LoVo (cell line): ENCODE measurements around the gene NOTCH4.
"Not testable (repeated sequence)": the region's sequence is repeated elsewhere in the genome, so short reads cannot be mapped to it uniquely, and the experiment has no call there.

Experiments used
- DNase-seq: peaks from one replicate; pipeline ENCODE4 v3.0.0-alpha.2; 2016; ENCODE audit warnings: low spot score

NOTCH4 gene

GRCh38 chr6:32223258-32224235 is at the start of gene NOTCH4:
TSS of gene NOTCH4 (minus strand) at chr6:32224067. CDS start at chr6:32223928, 139 bp downstream.
- no peak for DNase-seq

DNA sequence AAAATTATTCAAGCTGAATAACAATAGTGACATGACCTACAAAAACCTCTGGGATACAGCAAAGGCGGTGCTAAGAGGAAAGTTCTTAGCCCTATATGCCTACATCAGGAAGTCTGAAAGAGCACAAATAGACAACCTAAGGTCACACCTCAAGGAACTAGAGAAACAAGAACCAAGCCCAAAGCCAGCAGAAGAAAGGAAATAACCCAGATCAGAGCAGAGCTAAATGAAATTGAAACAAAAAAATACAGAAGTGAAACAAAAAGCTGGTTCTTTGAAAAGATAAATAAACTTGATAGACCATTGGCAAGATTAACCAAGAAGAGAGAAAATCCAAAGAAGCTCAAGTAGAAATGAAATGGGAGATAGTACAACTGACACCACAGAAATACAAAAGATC is 47.6 kb upstream of the NOTCH4 start:
- no peak for DNase-seq

- not testable (repeated sequence) for DNase-seq
Measured at GRCh38 chr6:32268459-32268858, 44.6 kb upstream of the NOTCH4 start.

DNA sequence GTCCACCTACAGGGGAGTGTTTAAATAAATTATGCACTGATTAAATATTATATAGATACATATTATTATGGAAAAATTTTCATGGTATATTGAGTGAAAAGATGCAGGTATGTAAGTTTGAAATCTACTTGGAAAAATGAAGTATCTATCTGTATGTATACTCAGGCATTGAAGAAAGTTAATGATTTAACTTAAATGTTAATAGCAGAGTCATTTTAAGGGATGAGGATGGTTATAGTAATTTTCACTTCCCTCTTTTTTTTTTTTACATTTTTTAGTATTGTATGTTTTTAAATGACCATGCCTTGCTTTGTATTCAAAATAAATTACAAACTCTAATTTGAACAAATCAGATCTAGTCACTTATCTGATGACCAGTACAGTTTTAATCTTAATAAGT is 43.2 kb upstream of the NOTCH4 start:
- DNase-seq: no peak

GRCh38 chr6:32257262-32257661 is 33.4 kb upstream of the NOTCH4 start:
- not testable (repeated sequence) for DNase-seq

GRCh38 chr6:32255199-32256153 is 31.6 kb upstream of the NOTCH4 start:
- peak; percentile 81 for DNase-seq

DNA sequence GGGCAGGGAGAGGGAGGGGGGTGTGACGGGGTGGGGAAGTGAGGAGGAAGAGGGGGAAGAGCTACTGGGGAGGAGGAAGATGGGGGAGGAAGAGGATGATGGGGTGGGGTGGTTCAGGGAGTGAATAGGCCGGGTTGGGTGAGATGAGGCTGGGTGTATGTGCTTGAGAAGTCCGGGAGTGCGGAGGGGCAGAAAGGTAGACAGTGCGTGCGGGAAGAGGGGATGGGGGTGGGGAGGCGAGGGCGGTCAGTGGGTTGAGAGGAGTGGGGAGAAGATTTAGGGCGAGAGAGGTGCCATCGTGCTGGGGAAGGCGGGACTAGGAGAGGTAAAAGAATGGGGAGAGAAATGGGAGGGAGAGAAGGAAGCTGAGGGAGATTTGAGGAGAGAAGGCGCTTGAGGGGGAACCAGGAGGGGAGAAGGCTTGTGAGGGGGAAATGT is 30.9 kb upstream of the NOTCH4 start:
- no peak for DNase-seq

- DNase-seq: no peak
Measured at GRCh38 chr6:32252331-32253009, 28.6 kb upstream of the NOTCH4 start.

GRCh38 chr6:32249262-32249661 is 25.4 kb upstream of the NOTCH4 start:
- DNase-seq: no peak

- no peak for DNase-seq
Measured at GRCh38 chr6:32247401-32247800, 23.5 kb upstream of the NOTCH4 start.

DNA sequence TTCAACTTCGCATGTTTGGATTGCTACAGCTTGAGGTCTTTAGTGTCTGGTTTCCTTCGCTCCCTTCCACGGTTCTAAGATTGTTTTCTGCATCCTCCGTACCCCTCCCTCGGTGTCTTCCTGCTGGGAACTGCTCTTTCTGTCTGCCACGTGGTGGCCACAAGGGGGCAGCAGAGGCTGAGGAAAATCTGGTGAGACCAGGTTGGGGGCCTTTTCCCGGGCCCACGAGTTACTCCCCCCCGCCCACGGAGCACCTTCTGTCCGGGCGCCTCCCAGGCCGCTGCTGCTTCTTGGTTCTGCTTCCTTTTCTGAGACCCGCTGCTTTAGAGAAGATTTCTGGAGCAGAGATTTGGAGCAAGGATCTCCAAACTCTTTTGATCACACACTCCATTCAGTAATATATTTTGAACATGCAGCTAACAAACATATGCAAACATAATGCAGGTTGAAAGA is 21.1 kb upstream of the NOTCH4 start:
- peak; percentile 44 for DNase-seq

DNA sequence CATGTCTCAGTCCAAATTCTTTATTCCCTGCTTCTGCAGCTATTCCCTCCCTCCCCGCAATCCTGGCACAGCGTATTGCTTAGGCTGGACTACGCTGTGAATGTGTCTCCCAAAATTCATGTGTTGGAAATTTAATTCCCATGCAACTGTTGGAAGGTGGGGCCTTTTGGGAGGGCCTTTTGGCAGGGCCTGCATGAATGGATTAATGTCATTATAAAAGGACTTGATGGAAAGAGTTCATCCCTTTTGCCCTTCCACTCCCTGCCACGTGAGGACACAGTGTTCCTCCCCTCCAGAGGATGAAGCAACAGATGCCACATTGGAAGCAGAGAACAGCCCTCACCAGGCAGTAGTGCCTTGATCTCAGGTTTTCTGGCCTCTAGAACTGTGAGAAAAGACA is 20.4 kb upstream of the NOTCH4 start:
- no peak for DNase-seq

- DNase-seq: not testable (repeated sequence)
Measured at GRCh38 chr6:32242318-32242813, 18.5 kb upstream of the NOTCH4 start.

- no peak for DNase-seq
Measured at GRCh38 chr6:32240686-32241085, 16.8 kb upstream of the NOTCH4 start.

- DNase-seq: no peak
Measured at GRCh38 chr6:32239462-32239861, 15.6 kb upstream of the NOTCH4 start.

GRCh38 chr6:32234934-32235333 is 11.1 kb upstream of the NOTCH4 start:
- DNase-seq: no peak

- DNase-seq: no peak
Measured at GRCh38 chr6:32226434-32226833, 2.6 kb upstream of the NOTCH4 start.

DNA sequence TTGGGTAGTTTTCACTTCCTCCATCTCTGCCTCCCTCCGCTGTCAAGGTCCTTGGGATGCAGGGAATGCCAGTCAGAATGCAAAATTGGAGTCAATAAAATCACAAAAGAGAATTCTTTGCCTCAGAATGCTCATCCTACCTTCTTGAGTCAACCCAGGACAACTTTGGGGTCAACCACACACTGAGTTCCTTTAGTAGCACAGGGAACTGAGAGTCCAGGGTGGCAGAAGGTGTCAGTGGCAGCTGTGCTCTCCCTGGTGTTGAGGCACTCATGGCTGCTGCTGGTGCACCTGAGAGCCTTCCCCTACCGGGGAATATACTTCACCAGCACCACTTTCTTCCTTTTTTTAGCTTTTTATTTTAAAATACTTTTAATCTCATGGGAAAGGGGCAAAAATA is 829 bp upstream of the NOTCH4 start:
- no peak for DNase-seq

DNA sequence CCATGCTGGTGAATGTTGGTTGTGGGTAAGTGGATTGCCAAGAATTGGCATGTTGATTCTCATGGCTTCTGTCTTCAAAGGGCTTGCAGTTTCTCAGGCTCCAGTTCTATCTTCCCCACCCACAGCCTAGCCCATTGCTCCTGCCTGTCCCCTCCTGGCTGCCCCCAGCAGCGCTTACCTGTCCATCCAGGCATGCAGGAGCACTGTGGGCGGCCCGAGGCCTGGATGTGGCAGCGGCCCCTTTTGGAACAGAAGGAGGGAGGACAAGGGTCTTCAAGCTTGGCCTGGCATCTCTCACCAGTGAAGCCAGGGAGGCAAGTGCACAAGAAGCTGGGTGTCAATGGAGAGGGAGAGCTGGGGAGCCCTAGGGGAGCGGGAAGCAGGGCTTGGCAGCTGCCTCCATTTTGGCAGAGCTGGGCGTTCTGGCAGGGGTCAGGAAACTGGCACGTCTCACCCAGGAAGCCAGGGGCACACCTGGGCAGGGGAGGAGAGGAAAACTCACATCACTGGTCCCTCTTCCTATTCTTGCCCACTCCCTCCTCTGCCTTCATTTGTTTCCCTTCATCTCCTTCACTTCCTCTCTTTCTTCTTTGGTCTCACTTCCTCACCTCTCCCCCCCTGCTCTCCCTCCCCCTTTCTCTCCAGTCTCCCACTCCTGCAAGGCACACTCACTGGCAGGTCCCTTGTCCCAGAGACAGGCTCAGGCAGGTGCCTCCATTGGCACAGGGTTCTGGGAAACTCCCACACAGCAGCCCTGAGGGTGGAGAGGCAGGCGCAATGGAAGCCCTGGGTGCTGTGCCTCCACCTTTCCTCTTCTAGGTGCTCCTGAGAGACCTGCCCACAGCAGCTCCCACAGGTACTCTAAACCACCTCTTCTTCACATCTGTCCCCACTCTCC is 1.3 kb downstream of the NOTCH4 start:
- DNase-seq: no peak

- DNase-seq: no peak
Measured at GRCh38 chr6:32220021-32220420, 3.8 kb downstream of the NOTCH4 start.

DNA sequence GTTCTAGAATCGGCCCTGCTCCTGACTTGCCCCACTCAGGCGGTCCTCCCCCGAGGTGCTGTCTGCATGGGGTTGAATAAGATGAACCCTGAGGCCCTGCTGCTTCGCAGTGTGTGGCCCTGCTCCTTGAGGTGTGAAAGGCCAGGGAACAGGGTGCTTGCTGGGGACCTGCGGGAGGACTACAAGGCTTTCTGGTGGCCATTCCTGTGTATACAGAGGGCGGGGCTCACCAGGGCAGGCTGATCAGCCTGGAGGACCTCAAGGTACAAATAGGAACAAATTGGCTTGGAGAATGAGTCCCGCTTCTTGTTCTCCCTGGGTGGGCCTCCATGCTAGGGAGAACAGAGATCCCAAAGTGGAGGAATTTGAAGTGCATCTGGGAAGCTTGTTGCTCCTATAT is 5.7 kb downstream of the NOTCH4 start:
- DNase-seq: no peak
